ENCODE data around the gene HRH1.
"Not testable (repeated sequence)": the region's sequence is repeated elsewhere in the genome, so short reads cannot be mapped to it uniquely, and the experiment has no call there.

- not testable (repeated sequence) for TF ChIP-seq CTCF, POLR2A (IDR thresholded peaks at IDR 0.05)
Observed at GRCh38 chr3:11166807-11167400, 12.6 kb downstream of the HRH1 start.

Data from esophagus squamous epithelium (tissue), 4 donors.